HG02610 (cell line): Measurements from ENCODE around the gene SYN1.
A peak's percentile ranks its signal among the peaks of the same experiment; 100 is the strongest.

ENCODE experiments used
- ATAC-seq: cut with Tn5 transposase; IDR thresholded peaks from one replicate; pipeline ENCODE4 v1.9.1; 2021; ENCODE audit warnings: mild to moderate bottlenecking, moderate library complexity; ENCODE audit not compliant: unreplicated experiment

Gene SYN1

GRCh38 chrX:47634871-47635575, 15.4 kb upstream of the SYN1 start:
- ATAC-seq: no peak

GRCh38 chrX:47633689-47634590, 14.3 kb upstream of the SYN1 start:
- no peak for ATAC-seq

- no peak for ATAC-seq
These were observed 13.0 kb upstream of the SYN1 start for GRCh38 chrX:47632666-47633065.

- ATAC-seq: no peak
These were observed 12.0 kb upstream of the SYN1 start for GRCh38 chrX:47631676-47632075.

GRCh38 chrX:47629419-47630200, 10.0 kb upstream of the SYN1 start, which contains the start of gene CFP:
Gene CFP (minus strand): TSS chrX:47629930. CDS start chrX:47629844, 86 bp downstream.
- no peak for ATAC-seq

GRCh38 chrX:47628982-47629381, 9.3 kb upstream of the SYN1 start:
- peak; percentile 28 for ATAC-seq

GRCh38 chrX:47625365-47625764, 5.7 kb upstream of the SYN1 start:
- ATAC-seq: no peak

GRCh38 chrX:47623540-47624027, 3.9 kb upstream of the SYN1 start:
- ATAC-seq: no peak

GRCh38 chrX:47621851-47622250, 2.2 kb upstream of the SYN1 start:
- no peak for ATAC-seq

GRCh38 chrX:47620303-47620685, 637 bp upstream of the SYN1 start:
- no peak for ATAC-seq

GRCh38 chrX:47618923-47619485, 653 bp downstream of the SYN1 start:
- no peak for ATAC-seq

- no peak for ATAC-seq
These were observed 5.0 kb downstream of the SYN1 start for GRCh38 chrX:47614618-47615017.

GRCh38 chrX:47613082-47613481, 6.6 kb downstream of the SYN1 start:
- no peak for ATAC-seq

- no peak for ATAC-seq
These were observed 7.2 kb downstream of the SYN1 start for GRCh38 chrX:47612418-47612817.

GRCh38 chrX:47611926-47612325, 7.7 kb downstream of the SYN1 start:
- ATAC-seq: no peak

GRCh38 chrX:47611489-47611888, 8.2 kb downstream of the SYN1 start:
- no peak for ATAC-seq

GRCh38 chrX:47610511-47610910, 9.1 kb downstream of the SYN1 start:
- ATAC-seq: no peak

- ATAC-seq: no peak
These were observed 11.4 kb downstream of the SYN1 start for GRCh38 chrX:47608130-47608810.

- no peak for ATAC-seq
These were observed 12.6 kb downstream of the SYN1 start for GRCh38 chrX:47607091-47607490.

- ATAC-seq: no peak
These were observed 14.6 kb downstream of the SYN1 start for GRCh38 chrX:47605024-47605423.
